Measurements from ENCODE around the gene PDE4D. TPM values are rescaled to one million over a fixed set of nuclear protein-coding genes. Genes with fewer than 3 reads are reported as not detected.

The PDE4D gene
- total RNA-seq, 1 donor from 2014 or later: 34.5 TPM

GRCh38 chr5:59833448-59833847 is 60.1 kb downstream of the PDE4D start:
- intact Hi-C loops (cut with micrococcal nuclease): no loop called here
- Histone ChIP-seq H3K27me3 (ENCODE audit: low read depth) (no peaks in the 10 kb centered on the region), H3K4me1 (no peaks in the 10 kb centered on the region), H3K36me3 (no peaks in the 10 kb centered on the region), H3K27ac (replicated peaks) (no peak overlapping the region), H3K9me3 (replicated peaks) (no peaks in the 10 kb centered on the region), H3K4me3 (no peak overlapping the region)
- DNase-seq: no peak
- TF ChIP-seq, protein P1, sequence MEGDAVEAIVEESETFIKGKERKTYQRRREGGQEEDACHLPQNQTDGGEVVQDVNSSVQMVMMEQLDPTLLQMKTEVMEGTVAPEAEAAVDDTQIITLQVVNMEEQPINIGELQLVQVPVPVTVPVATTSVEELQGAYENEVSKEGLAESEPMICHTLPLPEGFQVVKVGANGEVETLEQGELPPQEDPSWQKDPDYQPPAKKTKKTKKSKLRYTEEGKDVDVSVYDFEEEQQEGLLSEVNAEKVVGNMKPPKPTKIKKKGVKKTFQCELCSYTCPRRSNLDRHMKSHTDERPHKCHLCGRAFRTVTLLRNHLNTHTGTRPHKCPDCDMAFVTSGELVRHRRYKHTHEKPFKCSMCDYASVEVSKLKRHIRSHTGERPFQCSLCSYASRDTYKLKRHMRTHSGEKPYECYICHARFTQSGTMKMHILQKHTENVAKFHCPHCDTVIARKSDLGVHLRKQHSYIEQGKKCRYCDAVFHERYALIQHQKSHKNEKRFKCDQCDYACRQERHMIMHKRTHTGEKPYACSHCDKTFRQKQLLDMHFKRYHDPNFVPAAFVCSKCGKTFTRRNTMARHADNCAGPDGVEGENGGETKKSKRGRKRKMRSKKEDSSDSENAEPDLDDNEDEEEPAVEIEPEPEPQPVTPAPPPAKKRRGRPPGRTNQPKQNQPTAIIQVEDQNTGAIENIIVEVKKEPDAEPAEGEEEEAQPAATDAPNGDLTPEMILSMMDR (IDR thresholded peaks at IDR 0.05; ENCODE audit: borderline replicate concordance): no peak

DNA sequence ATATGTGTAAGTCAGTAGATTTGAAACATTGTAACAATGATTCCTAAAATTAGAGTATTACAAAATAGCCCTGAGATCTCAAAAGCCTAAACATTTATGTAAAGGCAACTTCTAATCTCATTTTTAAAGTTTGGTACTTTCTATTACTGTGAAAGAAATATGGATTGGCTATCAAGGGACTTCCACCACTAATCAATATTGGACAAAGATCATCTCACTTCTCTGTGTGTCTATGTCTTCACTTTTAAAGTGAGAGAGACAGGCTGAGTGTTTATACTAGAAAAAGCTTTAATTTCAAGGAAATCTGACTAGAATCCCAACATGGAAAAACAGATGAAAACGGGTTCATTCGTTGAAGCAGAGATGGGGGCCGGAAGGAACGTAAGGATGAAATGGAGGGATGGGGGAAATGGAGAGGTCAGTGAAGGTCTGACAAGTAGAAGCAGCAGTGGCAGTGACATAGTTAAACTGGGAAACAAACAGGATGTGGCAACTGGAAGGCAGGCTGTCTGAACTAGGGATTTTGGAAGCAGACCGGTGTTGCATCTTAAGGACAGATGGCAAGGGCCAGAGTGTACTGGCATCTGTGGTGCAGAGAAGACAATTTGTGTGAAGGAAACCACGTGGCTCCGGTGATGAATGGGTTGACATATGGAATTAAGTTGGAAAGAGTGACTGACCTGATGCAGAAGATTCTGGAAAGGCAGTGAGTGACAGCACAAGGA is 60.8 kb downstream of the PDE4D start:
- no peak overlapping the region for H3K27ac ChIP-seq (replicated peaks)
- TF ChIP-seq, protein P1 (IDR thresholded peaks at IDR 0.05; ENCODE audit: borderline replicate concordance): no peak
- intact Hi-C loops (cut with micrococcal nuclease): no loop called here

GRCh38 chr5:59831326-59832010 is 62.1 kb downstream of the PDE4D start:
- H3K27ac ChIP-seq (replicated peaks): no peak overlapping the region
- H3K4me3 ChIP-seq: no peak overlapping the region
- H3K27me3 ChIP-seq (ENCODE audit: low read depth): no peaks in the 10 kb centered on the region
- no peaks in the 10 kb centered on the region for H3K4me1 ChIP-seq
- no peak for DNase-seq
- TF ChIP-seq, protein P1 (IDR thresholded peaks at IDR 0.05; ENCODE audit: borderline replicate concordance): no peak
- no peaks in the 10 kb centered on the region for H3K36me3 ChIP-seq
- H3K9me3 ChIP-seq (replicated peaks): no peaks in the 10 kb centered on the region
- intact Hi-C loops (cut with micrococcal nuclease): no loop called here

More for the DNA sequence above, 60.8 kb downstream of the PDE4D start:
- no peak for DNase-seq
- no peaks in the 10 kb centered on the region for H3K36me3 ChIP-seq
- no peaks in the 10 kb centered on the region for H3K9me3 ChIP-seq (replicated peaks)
- no peaks in the 10 kb centered on the region for H3K27me3 ChIP-seq (ENCODE audit: low read depth)
- H3K4me1 ChIP-seq: no peaks in the 10 kb centered on the region
- H3K4me3 ChIP-seq: no peak overlapping the region

- Histone ChIP-seq H3K27me3 (ENCODE audit: low read depth) (no peaks in the 10 kb centered on the region), H3K27ac (replicated peaks) (no peak overlapping the region), H3K9me3 (replicated peaks) (no peaks in the 10 kb centered on the region), H3K4me3 (no peak overlapping the region), H3K4me1 (no peaks in the 10 kb centered on the region), H3K36me3 (no peaks in the 10 kb centered on the region)
- no peak for DNase-seq
- TF ChIP-seq, protein P1 (IDR thresholded peaks at IDR 0.05; ENCODE audit: borderline replicate concordance): no peak
- intact Hi-C loops (cut with micrococcal nuclease): no loop called here
Measured at GRCh38 chr5:59830536-59831200, 62.9 kb downstream of the PDE4D start.

DNA sequence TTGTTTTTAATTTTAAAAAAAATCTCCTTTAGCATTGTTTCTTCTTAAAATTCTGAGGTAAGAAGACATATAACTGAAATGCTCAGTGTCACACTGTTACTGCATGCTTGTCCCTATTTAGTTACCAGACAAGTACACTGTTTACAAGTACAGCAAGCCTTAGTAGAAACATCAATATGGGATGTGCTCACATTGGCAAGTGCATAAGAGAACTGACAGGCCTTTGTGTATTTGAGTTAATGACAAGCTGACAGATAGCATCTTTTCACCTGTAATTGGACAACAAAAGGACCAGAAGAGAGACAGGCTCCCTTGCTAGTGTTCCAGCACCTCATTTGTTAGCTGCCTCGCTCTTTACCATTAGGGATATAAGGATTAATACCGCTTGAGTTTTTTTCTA is 63.6 kb downstream of the PDE4D start:
- Histone ChIP-seq H3K4me3 (no peak overlapping the region), H3K27ac (replicated peaks) (no peak overlapping the region), H3K4me1 (no peaks in the 10 kb centered on the region), H3K9me3 (replicated peaks) (no peaks in the 10 kb centered on the region), H3K27me3 (ENCODE audit: low read depth) (peaks cover 3% of the 10 kb centered on the region), H3K36me3 (no peaks in the 10 kb centered on the region)
- intact Hi-C loops (cut with micrococcal nuclease): no loop called here
- TF ChIP-seq, protein P1 (IDR thresholded peaks at IDR 0.05; ENCODE audit: borderline replicate concordance): no peak
- no peak for DNase-seq

Measured in left ventricle myocardium inferior (tissue), 1 donor.